Right lobe of liver (tissue), 4 donors: ENCODE measurements around the gene SH2D3C.

Experiments
- CTCF ChIP-seq, 4 donors: fragments of 200-600 bp in 3 of 4; fragments of 450-650 bp in 1 of 4; IDR thresholded peaks; one replicate each; pipeline versions ENCODE4 v1.5.1 to v1.8.0; 2016 to 2022; ENCODE audit warnings: antibody characterized with exemption in 4 of 4, mild to moderate bottlenecking in 2 of 4
- POLR2A ChIP-seq: fragments of 450-650 bp; IDR thresholded peaks from one replicate; pipeline ENCODE4 v1.6.1; 2017; ENCODE audit warnings: antibody characterized with exemption, mild to moderate bottlenecking
- donor health status: DM: no; HTN: no; CAD: no.
- donor health status: DM: no; HTN: no; CAD: no.
- donor health status: DM: no; HTN: yes; CAD: no.

GRCh38 chr9:127729522-127730256 is 48.8 kb downstream of the SH2D3C start:
- TF ChIP-seq CTCF (IDR thresholded peaks at IDR 0.05), result no peak
- TF ChIP-seq POLR2A, result no peak
